ENCODE measurements around the gene TMEM175.
"Not testable (repeated sequence)": the region's sequence is repeated elsewhere in the genome, so short reads cannot be mapped to it uniquely, and the experiment has no call there.

TMEM175 gene

DNA sequence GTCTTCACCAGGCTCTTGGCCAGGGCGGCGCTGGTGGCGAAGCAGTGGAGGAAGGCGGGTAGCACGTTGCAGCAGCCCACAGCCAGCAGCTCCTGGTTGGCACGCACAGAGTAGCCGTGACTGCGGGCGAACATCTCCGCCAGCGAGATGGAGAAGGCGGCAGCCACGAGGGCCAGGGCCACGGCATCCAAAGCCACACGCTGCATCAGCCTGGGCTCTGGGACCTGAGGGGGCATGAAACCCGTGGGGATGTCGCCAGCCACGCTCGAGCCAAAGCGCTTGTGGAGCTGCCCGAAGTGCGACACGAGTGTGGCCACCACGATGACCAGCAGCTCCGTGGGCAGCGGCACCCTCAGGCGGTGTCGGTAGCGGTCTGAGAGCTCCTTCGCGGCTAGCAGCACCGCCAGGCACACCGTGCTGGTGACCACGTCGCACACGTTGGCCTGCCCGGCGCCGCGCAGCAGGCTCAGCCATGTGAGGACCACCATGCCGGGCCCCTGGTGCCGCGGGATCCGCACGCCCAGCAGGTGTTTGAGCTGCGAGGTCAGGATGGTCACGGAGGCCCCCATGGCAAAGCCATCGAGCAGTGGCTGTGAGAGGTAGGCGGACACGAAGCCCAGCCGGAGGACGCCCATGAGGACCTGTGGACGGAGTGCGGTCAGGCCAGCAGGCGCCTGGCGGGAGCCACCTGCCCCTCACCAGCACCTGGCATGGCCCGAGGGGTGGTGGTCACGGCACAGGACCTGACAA, 57.6 kb downstream of the TMEM175 start:
- DNase-seq (ENCODE audit: low read depth): no peak

GRCh38 chr4:990746-991367, 58.6 kb downstream of the TMEM175 start:
- no peak for DNase-seq (ENCODE audit: low read depth)

DNA sequence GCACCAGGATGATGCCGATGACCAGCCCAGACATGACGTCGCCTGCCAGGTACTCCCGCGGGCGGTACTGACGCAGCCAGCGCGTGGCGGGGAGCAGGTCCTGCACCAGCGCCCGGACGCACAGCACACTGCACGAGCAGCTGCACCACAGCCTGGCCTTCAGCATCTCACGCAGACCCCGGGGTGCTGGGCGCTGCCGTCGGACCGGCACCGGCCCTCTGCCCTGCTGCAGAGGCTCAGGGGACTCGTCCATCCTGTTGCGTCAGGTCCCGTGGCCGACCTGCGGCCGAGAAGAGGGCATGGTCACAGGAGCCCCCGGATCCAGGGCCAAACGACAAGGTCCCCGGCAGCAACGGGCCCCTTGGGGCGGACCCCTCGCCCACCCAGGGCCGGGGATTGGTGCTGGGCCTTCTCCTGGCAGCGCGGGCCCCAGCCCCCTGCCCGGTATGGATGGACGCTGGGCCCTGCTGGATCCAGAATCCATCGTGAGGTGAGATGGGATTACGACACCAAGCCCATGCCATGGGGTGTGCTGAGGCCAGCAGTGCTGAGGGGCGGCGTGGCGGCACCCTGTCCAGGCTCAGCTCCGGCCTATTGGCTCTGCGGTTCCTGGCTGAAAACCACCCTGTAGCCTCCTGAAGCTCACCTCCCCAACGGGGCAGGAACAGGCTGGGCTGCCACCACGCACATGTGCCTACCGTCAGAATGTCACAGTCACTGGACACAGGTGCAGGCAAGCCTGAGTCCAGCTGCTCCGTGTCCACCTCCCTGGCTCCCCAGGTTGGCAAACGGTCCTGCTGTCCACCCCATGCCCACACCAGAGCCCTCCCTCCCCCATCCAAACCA, 59.4 kb downstream of the TMEM175 start:
- no peak for DNase-seq (ENCODE audit: low read depth)

DNA sequence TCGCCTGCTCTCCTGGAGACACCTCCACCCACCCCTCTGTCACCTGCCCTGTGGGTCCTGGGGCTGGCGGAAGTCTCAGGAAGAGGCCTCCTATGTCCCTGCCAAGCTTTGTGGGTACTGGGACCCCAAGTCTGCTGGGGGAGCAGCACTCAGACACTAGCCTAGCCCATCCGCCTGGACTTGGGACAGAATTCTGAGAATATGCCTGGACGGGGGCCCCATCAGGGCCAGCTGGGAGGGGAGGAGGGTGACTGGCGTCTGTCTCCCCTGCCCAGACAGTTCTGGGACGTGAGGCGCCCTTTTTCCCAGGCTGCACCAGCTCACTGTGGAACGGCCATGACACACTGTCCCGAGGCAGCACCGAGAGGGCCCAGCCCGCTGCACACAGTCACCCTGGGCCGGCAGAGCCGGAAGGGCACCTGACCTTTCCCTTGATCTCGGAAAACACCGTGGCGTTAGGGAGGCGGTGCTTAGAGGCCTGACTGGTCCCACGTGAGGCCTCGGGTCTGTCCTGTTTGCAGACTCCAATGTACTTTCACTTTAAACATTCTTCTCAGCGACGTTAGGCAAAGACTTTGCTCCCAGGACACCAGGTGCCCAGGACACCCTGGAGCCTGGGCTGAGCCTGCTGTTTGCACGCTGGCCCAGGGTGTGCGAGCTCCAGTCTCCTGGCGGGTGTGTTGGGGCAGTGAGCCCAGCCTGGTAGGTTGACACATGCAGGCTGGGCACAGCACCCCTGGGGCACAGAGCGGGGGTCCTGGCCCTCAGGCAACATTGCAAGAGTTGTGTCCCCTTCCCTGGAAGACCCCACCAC, 60.2 kb downstream of the TMEM175 start:
- DNase-seq (ENCODE audit: low read depth): peak; percentile 70

GRCh38 chr4:993111-994029, 61.1 kb downstream of the TMEM175 start, which contains the start of gene SLC26A1:
Gene SLC26A1, minus strand, starts transcription at chr4:993404. Its CDS starts 1,701 bp downstream, at chr4:991703.
- no peak for DNase-seq (ENCODE audit: low read depth)

GRCh38 chr4:995311-996026, 63.2 kb downstream of the TMEM175 start:
- DNase-seq (ENCODE audit: low read depth): no peak

DNA sequence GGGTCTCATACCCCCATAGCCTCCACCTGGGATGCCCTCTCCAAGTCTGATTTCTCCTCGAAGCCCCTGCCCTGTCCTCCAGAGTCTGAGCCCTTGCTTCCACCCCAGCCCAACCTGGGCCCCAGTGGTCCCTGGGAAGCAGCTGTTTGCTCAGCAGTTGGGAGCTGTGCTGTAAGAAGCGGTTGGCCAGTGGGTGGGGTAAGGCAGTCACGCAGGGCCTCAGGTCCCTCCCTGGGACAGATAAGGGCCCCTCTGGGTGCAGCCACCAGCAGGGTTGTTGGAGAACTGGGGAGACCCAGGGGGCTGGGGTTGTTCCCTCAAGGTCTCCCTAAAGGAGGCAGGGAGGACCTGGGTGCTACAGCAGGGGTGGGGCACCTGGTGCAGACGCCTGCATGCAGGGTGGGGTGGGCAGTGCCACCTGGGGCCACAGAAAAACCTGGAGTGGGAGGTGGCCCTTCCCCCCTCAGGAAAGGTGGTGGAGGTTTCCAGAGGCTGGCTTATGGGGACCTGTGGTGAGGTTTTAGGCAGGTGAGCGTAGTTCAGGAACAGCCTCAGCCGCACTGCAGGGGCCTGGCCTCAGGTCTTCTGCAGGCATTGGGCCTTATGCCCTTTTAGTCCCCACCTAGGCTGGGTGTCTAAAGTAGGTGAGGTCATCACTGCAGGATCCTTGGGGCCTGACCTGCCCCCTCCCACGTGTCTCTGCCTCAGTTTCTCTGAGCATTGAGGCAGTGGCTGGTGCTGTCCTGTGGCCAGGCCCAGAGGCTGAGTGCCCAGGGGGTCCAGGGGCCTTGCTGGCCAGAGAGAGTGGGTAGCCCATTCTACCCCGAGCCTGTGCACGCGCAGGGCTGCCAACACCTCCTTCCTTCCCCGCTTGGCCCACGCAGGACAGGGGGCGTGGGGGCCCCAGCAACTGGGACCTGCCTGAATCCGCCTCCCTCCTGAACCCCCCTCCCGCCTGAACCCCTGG, 64.1 kb downstream of the TMEM175 start:
- DNase-seq (ENCODE audit: low read depth): no peak

DNA sequence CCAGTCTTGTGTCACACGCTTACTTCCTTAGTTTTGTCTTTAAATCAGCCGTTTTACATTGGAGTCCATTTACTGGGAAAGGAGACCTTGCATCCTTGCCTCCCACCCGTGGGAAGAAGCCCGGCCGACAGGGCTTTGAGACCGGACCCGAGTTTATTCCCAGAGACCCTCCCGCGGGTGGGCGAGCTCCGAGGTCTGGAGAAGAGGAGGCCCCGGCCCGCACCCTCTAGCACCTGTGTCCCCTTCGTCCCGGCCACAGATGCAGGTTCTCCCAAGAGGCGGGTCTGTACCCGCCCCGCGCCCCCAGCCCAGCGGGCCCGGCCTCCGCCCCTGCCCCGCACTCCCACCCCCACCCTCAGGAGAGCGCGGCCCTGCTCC, 64.7 kb downstream of the TMEM175 start:
- DNase-seq (ENCODE audit: low read depth): no peak

- no peak for DNase-seq (ENCODE audit: low read depth)
Measured at GRCh38 chr4:997375-998071, 65.3 kb downstream of the TMEM175 start.

DNA sequence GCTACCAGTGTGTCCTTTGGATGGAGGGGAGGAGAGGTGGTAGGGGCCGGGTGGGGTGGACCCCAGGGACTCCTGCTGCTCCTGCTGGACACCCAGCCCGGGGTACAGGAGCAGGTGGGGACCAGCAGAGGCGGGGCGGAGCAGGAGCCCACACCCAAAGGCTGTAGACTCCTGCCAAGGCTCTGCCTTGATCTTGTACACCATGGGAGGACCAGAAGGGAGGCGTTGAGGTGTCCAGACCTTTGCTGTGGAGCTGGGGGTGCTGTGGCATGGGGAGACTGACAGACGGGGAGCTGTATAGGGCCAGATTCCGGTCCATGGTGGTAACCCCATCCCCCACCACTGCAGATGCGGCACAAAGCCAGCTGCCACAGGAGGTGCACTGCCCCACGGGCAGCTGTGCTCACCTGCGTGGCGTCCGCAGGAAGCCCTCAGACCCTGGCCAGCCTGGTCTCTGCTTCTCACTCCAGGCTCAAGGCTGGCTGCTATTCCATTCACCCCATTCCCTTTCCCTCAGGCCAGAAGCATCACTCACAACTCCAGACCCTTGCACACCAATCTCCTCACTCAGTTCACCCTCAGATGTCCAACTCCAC, 65.9 kb downstream of the TMEM175 start:
- no peak for DNase-seq (ENCODE audit: low read depth)

DNA sequence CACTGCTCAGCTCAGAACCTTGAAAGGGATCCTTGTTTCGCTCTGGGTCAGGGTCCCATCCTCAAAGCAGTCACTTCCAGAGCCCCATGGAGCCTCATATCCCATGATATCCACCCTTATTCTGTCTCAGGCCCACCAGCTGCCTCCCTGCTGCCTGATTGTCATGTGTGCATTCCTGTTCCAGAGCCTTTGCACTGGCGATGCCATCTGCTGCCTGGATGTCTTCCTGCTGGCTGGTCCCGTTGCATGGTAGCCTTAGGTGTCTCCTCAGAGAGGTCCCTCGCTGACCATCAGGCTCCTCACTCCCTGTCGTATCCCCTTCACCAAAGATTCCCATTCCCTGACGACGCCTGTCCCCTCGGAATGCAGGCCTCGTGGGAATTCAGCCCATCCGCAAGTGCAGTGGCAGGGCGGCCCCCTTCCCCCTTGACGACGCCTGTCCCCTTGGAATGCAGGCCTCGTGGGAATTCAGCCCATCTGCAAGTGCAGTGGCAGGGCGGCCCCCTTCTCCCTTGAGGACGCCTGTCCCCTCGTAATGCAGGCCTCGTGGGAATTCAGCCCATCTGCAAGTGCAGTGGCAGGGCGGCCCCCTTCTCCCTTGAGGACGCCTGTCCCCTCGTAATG, 67.1 kb downstream of the TMEM175 start:
- DNase-seq (ENCODE audit: low read depth): not testable (repeated sequence)

GRCh38 chr4:999882-1000425, 67.7 kb downstream of the TMEM175 start:
- DNase-seq (ENCODE audit: low read depth): no peak

DNA sequence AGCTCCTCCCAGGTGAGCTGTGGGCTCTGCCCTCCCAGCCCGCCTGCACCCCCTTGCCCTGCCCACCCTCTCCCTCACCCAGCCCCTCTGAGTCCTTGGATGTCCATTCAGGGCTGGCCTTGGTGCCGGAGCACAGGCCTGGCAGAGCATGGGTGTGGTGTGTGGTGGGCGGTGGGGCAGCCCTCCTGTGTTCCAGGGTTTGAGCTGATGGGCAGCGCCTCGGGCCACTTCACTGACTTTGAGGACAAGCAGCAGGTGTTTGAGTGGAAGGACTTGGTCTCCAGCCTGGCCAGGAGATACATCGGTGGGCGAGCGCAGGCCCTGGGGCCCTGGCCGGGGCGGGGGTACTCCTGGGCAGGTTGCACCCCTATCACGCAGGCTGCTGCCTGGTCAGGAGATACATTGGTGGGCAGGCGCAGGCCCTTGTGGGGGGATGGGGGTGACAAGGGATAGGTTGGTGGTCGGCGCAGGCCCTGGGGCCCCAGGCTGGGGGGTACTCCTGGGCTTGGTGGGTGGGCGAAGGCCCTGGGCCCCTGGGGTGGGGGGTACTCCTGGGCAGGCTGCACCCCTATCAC, 68.5 kb downstream of the TMEM175 start:
- DNase-seq (ENCODE audit: low read depth): no peak

GRCh38 chr4:1001561-1002130, 69.4 kb downstream of the TMEM175 start:
- no peak for DNase-seq (ENCODE audit: low read depth)

DNA sequence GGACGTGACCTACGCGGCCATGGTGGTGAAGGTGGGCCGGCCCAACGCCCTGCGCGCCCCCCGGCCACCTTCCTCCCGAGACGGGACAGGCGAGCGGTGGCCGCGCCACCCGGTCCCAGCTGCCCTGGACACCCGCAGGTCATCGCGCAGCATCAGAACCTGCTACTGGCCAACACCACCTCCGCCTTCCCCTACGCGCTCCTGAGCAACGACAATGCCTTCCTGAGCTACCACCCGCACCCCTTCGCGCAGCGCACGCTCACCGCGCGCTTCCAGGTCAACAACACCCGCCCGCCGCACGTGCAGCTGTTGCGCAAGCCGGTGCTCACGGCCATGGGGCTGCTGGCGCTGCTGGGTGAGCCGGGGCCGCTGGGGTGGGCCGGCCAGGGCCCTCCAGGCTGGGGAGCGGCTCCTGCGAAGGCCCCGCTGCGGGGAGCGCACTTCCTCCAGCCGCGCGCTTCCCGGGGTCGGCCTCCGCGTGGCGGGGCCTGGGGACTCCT, 69.9 kb downstream of the TMEM175 start:
- peak; percentile 29 for DNase-seq (ENCODE audit: low read depth)

DNA sequence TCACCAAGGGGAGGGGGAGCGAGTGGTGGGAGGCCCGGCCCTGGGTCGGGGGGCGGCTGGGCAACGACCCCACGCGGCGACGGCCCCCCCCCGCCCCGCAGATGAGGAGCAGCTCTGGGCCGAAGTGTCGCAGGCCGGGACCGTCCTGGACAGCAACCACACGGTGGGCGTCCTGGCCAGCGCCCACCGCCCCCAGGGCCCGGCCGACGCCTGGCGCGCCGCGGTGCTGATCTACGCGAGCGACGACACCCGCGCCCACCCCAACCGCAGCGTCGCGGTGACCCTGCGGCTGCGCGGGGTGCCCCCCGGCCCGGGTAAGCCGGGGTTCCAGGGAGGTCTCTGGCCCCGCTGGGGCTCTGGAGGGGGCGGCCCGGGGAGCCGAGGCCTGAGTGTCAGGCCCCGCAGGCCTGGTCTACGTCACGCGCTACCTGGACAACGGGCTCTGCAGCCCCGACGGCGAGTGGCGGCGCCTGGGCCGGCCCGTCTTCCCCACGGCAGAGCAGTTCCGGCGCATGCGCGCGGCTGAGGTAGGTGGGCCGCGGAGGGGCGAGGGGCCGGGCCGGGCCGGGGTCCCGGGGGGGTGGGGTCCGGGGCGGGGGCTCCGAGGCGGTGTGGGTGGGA, 70.5 kb downstream of the TMEM175 start:
- DNase-seq (ENCODE audit: low read depth): no peak

Data from amniotic epithelial cell (primary cell).